IPS-18c (cell line): ENCODE results near the gene GDE1.

ENCODE experiments used
- H3K4me3 ChIP-seq: 2 replicates; pipeline ENCODE4 v1.7.0; 2013; ENCODE audit warnings: low read depth, mild to moderate bottlenecking, low read length, moderate library complexity; ENCODE audit not compliant: insufficient read depth
- H3K9me3 ChIP-seq: one replicate; pipeline ENCODE4 v1.6.1; 2013; ENCODE audit warnings: mild to moderate bottlenecking, low read length, moderate library complexity; ENCODE audit not compliant: control insufficient read depth, insufficient read depth

Gene GDE1

DNA sequence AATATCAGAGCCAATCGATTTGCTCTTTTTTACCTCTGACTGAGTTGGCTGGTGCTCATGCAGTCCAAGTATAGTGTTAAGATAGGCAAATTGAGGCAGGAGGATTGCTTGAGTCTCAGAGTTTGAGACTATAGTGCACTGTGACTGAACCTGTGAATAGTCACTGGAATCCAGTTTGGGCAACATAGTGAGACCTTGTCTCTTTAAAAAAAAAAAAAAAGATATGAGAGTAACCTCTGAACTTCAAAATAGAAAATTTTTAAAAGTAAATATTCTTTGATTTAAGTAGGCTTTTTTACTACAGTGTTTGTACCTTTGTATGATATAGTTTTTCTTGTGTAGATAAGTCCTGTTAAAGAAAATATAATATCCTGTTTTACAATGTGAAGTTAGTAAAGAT lies 5.3 kb upstream of the GDE1 start:
- Histone ChIP-seq H3K9me3 (no peaks in the 10 kb centered on the region), H3K4me3 (no peak overlapping the region)

DNA sequence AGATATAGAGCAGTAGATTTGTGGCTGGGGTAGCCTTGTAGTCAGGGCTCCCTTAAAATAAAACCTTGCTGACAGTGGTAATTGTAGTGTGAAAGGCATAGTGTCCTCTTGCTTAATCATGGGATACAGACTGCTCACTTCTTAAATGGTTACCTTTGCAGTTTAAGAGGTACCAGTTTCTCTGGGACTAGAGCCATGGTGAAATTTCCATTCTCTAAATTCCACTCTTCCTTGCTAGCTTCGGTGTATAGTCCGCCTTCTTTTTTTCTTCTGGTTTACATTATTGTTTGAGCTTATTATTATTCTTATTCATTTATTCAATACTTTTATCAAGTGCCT lies 3.5 kb upstream of the GDE1 start:
- no peaks in the 10 kb centered on the region for H3K9me3 ChIP-seq
- peak overlapping the region; percentile 88; the same call in 1 of the 2 replicates for H3K4me3 ChIP-seq

DNA sequence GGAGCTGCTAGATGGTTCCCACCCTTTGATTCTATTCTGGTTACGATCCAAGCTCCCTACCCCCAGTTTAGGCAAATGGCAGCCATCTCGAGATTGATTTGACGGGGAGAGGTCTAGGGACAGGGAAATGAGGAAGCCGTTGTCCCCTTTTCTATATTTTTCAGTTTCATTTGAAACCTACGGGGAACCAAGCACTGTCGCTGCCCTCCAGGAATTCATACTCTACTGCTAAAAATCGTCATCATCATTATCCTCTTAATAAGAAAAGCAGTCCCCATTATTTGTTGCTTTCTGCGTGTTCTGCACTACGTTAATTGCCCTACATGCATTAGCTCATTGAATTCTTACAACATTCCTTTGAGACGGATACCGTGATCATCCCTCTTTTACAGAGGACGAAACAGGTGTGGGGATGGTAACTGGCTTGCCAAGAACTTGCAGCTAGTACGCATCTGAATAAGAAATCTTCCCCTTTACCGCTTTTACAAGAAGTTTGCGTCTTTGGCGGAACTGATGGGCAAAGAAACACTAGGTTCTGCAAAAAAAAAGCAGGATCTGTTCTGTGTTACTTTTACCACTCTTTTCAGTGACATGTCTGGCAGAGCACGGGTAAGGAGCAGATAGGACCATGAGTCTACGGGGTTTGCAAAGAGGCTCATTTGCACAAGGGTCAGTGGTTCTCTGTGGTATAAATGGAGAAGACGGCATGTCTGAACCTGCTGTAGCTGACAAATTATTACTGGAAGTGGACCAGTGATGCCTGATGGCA lies 2.9 kb upstream of the GDE1 start:
- Histone ChIP-seq H3K4me3 (peak overlapping the region; percentile 88), H3K9me3 (no peaks in the 10 kb centered on the region)

DNA sequence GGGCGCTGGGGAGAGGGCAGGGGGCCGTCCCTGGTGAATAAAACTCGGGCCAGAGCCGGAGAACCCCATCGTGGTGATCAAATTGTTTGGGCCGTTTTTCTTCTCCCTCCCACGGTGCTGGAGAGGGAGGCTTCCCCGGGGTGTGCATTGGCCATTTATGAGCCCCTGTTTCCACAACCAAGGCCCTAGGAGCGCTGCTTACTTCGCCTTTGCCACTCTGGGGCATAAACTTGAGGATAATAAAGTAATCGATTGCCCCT lies 2.4 kb upstream of the GDE1 start:
- Histone ChIP-seq H3K9me3 (no peaks in the 10 kb centered on the region), H3K4me3 (peak overlapping the region; percentile 88)

DNA sequence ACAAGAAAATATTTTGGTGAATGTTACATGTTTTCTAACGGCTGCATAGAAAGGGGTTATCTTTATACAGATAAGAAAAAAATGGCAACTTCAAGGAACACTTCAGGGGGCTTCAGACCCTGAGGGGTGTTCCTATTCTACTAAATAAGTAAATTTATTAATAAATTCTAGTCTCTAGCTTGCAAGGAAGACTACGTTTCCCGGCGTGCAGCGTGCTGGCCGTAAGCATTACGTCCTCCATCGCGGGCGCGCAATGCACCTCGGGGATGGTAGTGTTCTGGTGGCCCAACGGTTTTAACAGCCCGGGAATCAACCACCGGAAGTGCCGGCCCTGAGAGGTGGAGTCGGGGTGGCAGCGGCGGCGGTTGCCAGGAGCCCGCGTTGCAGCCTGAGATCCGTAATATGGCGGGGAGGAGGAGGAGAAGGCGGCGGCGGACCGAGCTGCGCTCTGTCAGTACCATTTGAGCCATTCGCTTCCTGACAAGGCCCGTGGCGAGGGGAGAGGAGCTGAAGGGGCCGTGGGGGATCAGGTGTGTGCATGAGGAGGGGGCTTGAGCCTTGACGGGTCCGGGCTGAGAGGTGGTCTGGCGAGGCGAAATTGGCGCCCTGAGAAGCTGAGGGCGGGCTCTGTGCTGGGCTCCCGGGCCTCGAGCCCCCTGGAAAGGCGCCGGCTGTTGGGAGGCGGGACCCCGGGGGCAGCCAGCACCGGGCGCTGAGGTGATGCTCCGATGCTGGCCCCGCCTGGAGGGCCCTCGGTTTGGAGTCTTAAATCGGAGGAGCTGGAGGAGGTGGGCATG lies 1.9 kb upstream of the GDE1 start, which contains the start of gene CCP110:
Gene CCP110 (plus strand): TSS at position 384 of the 797 bp plus-strand sequence. CDS start 3,940 bp downstream, outside the sequence.
- Histone ChIP-seq H3K9me3 (no peaks in the 10 kb centered on the region), H3K4me3 (peak within 1 kb of the TSS; percentile 88)

DNA sequence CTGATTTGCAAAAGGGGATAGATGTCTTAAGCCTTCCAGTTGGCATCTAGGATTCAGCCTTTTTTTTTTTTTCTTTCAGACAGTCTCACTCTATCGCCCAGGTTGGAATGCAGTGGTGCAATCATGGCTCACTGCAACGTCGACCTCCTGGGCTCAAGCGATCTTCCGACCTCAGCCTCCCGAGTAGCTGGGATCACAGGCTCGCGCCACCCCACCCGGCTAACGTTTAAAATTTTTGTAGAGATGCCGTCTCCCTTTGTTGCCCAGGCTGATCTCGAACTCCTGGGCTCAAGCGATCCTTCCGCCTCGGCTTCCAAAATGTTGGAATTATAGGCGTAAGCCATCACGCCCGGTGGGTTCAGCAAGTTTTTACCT lies 1.3 kb upstream of the GDE1 start:
- H3K4me3 ChIP-seq: no peak overlapping the region
- no peaks in the 10 kb centered on the region for H3K9me3 ChIP-seq

DNA sequence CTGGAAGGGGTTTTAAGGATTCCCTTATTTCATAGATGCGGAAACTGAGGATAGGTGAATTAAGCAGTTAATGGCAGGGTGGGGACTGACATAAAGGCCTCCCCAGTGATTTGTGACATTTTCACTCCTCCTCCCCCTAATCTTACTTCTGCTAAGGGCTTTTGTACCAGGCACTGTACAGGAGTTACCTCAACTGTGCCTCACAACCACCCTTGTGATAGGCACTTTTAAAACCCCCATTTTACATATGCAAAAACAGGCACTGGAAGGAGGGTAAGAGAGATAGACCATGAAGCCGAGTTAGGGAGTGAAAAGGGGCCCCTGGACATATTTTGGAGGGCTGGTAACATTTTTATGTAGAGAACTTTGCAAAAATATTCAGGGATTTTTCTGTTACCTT lies 862 bp upstream of the GDE1 start:
- Histone ChIP-seq H3K4me3 (no peak overlapping the region), H3K9me3 (no peaks in the 10 kb centered on the region)

DNA sequence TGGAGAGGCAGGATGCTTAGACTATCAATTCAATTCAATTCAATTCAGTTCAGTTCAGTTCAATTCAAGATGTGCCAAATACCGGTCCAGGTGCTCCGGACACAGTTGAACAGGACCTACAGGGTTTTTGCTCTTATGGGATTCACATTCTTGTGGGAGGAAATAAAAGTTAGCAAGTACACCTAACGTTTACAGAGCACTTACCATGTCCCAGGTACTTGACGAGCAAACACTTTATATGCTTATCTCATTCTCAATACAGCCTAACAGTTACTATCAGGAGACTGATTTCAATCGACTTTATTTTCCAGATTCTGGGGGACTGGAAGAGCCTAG lies 467 bp upstream of the GDE1 start:
- no peaks in the 10 kb centered on the region for H3K9me3 ChIP-seq
- no peak overlapping the region; the same call in none of the 2 replicates for H3K4me3 ChIP-seq

DNA sequence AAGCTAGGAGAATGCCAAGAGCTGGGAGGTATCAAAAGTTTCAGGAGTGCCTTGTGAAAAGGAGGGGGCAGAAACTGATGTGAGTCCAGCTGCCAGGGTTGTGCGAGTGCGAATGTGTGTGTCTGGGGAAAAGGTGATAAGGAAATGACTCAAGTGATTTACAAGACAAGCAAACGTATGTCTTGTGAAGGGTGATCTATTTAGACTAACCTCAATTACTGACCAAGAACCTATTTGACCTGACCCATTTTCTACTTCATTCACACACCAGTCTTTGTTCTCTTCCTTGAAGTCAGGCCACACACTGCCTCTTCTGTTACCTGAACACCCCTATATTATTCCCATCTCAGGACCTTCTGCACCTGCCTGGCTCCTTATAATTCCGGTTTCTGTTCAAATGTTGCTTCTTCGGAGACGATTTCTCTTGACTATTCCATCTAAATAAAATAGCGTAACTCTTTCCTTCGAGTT lies 1.0 kb downstream of the GDE1 start:
- H3K4me3 ChIP-seq: peak overlapping the region; percentile 91
- no peaks in the 10 kb centered on the region for H3K9me3 ChIP-seq

DNA sequence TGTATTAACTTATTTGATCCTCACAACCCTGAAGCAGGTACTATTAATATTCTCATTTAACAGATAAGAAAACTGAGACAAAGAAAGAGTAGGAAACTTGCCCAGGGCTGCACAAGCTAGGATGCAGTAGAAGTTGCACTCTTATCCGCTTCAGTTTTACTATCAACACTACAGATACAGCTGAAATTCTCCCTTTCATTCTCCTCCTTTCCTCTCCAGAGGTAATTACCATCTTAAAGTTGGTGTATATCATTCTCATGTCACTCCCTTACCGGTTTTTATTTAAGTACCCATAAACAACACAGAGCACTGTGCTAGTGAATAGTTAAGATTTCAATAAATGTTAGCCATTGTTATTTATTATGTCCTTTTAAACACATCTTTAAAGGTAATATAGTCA lies 3.5 kb downstream of the GDE1 start:
- Histone ChIP-seq H3K4me3 (no peak overlapping the region), H3K9me3 (no peaks in the 10 kb centered on the region)

DNA sequence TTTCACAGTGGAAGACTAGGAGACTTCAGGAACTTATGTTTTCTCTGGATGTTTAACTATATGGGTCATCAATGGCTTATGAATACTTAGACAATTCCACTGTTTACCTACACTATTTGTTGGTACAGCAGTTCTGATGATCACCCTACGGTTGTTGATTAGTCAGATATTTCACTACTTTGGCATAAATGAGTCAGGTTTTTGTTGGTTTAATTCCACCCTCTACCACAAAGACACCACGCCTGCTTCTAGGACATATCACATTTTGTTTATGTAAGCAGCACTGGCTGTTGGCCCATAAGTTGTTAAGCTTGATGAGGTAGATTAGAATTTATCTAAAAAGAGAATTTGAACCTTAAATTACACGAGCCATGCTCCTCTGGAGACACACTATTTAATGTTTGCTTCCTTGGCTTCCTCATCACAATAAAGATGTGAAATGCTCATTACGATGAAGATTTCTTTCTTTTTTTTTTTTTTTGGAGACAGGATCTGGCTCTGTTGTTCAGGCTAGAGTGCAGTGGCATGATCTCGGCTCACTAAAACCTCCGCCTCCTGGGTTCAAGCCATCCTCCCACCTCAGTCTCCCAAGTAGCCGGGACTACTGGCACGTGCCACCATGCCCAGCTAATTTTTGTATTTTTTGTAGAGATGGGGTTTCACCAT lies 4.3 kb downstream of the GDE1 start:
- no peak overlapping the region for H3K4me3 ChIP-seq

DNA sequence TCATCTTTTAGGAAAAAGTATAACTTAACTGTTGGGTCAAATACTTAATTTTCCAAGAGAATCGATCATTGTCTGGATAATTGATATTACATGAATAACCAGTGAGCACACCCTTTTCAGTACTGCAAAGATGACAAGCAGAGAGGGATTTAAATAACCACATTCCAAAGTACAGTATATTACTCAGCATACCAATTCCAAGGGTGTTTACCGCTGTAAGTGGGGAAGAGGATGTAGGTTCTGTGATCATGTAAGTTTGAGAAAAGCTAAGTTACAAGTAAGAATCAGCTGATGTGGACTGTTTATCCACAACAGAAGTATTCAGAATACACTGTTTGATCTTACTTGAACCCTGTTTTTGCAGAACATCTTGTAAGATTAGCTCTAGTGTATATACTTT lies 6.1 kb downstream of the GDE1 start:
- Histone ChIP-seq H3K9me3 (no peaks in the 10 kb centered on the region), H3K4me3 (no peak overlapping the region)

More for the DNA sequence above, 4.3 kb downstream of the GDE1 start:
- no peaks in the 10 kb centered on the region for H3K9me3 ChIP-seq

DNA sequence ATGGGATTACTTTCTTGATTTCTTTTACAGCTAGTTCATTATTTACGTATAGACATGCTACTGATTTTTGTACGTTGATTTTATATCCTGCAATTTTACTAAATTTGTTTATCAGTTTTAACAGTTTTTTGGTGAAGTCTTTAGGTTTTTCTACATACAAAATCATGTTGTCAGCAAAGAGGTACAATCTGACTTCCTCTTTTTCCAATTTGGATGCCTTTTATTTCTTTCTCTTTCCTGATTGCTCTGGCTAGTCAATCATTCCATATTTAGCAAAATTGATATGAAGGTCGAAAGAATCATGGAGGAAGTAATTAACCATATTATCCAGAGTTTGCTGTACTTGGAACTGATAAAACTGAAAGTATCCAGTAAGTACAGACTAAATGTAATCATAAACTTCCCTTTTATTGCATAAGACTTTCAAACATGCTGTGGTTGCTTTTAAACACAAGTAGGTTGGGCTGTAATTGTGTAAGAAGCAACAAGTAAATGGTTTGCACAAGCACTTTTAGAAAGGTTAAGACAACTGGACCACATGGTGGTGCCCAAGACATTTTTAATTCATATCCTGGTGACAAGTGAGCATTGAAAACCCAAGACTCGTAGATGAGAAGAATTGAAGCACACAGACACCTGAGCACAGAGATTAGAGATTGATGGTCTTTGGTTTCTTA lies 8.4 kb downstream of the GDE1 start:
- no peak overlapping the region for H3K4me3 ChIP-seq
- H3K9me3 ChIP-seq: peaks cover 3% of the 10 kb centered on the region

DNA sequence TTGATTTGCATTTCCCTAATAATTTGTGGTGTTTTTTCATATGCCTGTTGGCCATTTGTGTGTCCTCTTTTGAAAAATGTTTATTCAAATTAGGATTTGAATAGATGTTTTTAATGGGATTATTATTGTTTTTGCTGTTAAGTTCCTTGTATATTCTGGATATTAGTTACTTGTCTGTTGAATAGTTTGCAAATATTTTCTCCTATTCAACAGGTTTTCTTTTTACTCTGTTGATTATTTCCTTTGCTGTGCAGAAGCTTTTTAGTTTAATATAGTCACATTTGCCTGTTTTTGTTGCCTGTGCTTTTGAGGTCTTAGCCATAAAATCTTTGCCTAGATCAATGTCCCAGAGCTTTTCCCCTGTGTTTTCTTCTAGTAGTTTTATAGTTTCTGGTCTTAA lies 9.6 kb downstream of the GDE1 start:
- Histone ChIP-seq H3K4me3 (no peak overlapping the region), H3K9me3 (peaks cover 3% of the 10 kb centered on the region)

DNA sequence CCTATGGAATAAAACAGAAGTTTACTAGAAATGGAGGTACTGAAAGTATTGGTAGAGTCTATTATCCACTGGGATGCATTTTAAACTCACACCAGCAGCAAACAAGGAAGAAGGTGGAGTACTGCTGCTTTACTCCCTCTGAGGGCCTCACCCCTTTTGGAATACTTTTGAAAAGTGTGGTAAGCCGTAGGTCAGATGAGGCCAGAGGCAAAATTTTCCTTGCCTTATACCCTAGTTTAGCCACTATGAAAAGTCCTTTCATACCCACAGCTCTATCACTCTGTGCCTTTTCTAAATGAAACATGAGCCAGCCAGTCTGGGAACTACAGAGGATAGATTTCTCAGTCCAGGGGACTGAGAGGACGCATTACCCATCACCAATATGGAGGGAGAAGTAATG lies 14.0 kb downstream of the GDE1 start:
- peaks cover 3% of the 10 kb centered on the region for H3K9me3 ChIP-seq

DNA sequence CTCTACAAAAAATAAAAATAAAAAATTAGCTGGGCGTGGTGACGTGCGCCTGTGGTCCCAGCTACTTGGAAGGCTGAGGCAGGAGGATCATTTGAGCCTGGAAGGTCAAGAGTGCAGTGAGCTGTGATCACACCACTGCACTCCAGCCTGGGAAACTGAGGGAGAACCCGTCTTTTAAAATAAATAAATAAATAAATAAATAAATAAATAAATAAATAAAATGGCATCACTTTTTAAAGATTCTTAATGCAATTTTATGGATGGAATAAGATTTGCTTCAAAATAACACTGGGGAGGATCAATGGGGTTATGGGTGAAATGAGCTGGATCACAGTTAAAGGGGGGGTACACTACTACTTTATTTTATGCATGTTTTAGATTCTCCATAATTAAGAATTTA lies 14.9 kb downstream of the GDE1 start:
- Histone ChIP-seq H3K4me3 (no peak overlapping the region), H3K9me3 (peaks cover 3% of the 10 kb centered on the region)

More for the DNA sequence above, 14.0 kb downstream of the GDE1 start:
- no peak overlapping the region for H3K4me3 ChIP-seq

DNA sequence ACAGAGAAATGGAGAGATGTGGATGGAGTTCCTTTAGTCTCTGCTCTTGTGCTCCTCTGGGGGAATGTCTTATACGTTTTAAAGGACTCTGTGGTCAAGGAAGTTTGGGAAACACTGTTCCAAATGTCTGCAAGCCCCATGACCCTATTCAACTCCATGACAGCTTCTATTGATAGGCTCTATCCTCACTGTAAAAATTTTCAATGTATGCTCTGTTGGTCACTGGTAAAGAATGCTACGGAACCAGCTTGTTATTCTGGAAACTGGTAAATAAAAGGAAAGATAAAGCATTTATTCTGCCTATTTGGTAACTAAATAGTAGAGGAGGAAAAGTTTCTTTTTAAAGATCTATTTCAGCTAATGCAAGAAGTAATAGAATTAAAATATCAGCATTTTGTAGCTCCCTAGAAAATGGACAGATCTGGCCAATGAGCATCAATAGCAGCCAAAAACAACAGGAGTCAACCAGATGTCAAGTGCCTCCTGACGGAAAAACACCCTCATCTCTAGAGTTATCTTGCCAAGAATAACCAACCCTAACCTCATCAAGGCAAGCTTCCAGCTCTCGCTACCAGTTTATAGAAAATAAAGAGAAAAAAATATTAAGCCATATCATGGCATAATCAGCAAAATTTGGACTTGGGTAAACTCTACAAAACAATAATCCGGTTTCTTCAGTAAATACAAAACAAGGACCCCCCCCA lies 16.1 kb downstream of the GDE1 start:
- H3K9me3 ChIP-seq: peaks cover 3% of the 10 kb centered on the region
- H3K4me3 ChIP-seq: no peak overlapping the region
